Measurements from ENCODE around the gene RGS7. TPM values are rescaled to one million over a fixed set of nuclear protein-coding genes. Genes with fewer than 3 reads are reported as not detected.

RGS7 gene
- total and polyA plus RNA-seq, 2 of the 4 experiments (the other 2 are of a cell fraction) = 0.58 to 0.72 TPM

DNA sequence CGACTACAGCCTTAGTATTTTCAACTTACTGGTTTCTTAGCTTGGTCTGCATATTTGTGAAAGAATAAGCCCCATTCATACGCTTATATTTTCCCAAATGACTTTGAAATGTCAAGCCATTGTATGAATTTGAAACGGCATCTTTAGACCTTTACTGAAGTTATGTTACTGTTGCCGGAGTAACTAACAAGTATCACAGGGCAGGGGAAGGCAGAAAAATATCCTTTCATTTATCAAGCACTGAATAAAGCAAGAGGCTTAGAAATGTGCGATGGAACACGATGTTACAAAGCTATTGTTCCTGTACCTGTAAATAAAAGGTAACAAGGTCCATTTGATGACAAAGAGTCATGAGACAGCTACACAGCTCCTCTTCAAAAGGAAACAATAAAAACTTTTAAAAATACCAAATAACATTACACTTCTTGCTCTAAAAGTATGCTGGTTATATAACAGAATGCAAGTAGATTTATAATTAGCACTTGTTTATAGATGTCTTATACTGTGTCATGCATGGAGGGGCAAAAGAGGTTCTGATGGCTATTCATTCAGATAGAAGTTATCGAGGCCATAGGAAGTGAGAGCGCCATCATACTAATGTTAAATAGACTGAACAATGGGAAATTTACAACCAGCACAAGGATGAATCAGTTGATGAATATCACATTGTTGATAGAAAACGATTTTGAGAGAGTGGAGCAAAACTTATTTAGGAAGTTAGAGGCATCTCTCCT lies 322.6 kb downstream of the RGS7 start:
- Histone ChIP-seq H3K36me3 (ENCODE audit: control insufficient read depth, insufficient read depth, low read length) (no peaks in the 10 kb centered on the region), H3K27me3 (ENCODE audit: control insufficient read depth, insufficient read depth, low read length) (no peaks in the 10 kb centered on the region), H3K4me1 (ENCODE audit: control insufficient read depth, insufficient read depth, low read length) (no peaks in the 10 kb centered on the region), H2BK120ac (ENCODE audit: low read depth, low read length) (no peak overlapping the region), H3K4me3 (ENCODE audit: insufficient read depth, low read depth, low read length) (no peak overlapping the region), H2BK15ac (ENCODE audit: low read depth, low read length) (no peak overlapping the region), H2BK5ac (ENCODE audit: low read depth, low read length, poor library complexity, severe bottlenecking) (no peak overlapping the region), H3K79me1 (ENCODE audit: low read depth in 1 of 2, low read length in 2 of 2) (no peaks in the 10 kb centered on the region), H3K4me2 (ENCODE audit: low read depth, low read length) (no peak overlapping the region), H2AFZ (replicated peaks; ENCODE audit: low read length, poor library complexity) (no peak overlapping the region), H3K9me1 (ENCODE audit: insufficient read depth, low read length) (no peaks in the 10 kb centered on the region), H3K23ac (ENCODE audit: low read depth, low read length) (no peak overlapping the region), H3K56ac (ENCODE audit: extremely low read depth, insufficient read depth, low read length) (no peak overlapping the region), H4K91ac (ENCODE audit: insufficient read depth, low read depth, low read length) (no peak overlapping the region), H3K14ac (replicated peaks; ENCODE audit: low read depth, low read length) (no peak overlapping the region), H3K18ac (ENCODE audit: low read depth, low read length) (no peak overlapping the region), H4K20me1 (ENCODE audit: insufficient read depth, low read length) (no peaks in the 10 kb centered on the region), H4K5ac (ENCODE audit: low read depth, low read length) (no peak overlapping the region), H2AK5ac (ENCODE audit: low read depth, low read length) (no peak overlapping the region), H3K9ac (ENCODE audit: low read depth, low read length) (no peak overlapping the region), H3K9me3 (ENCODE audit: control insufficient read depth, insufficient read depth, low read length) (0 out of 2 replicates have a peak, but pooled peaks cover 1% of the 10 kb centered on the region), H3K4ac (ENCODE audit: low read depth, low read length) (no peak overlapping the region), H4K8ac (ENCODE audit: low read depth in 2 of 2, low read length in 2 of 2) (no peak overlapping the region), H3K27ac (ENCODE audit: insufficient read depth, low read length) (no peak overlapping the region), H2AK9ac (replicated peaks; ENCODE audit: low read depth, low read length, poor library complexity) (no peak overlapping the region), H2BK20ac (ENCODE audit: low read depth, low read length) (no peak overlapping the region)
- DNase-seq (no peak), ATAC-seq (ENCODE audit: low read depth) (no peak)
- BruUV-seq (replicated peaks) = no TSS peak
- in situ Hi-C loops (cut with MboI; ENCODE audit: low sequenced_read_pairs) = no loop called here
- TF ChIP-seq, protein P1, sequence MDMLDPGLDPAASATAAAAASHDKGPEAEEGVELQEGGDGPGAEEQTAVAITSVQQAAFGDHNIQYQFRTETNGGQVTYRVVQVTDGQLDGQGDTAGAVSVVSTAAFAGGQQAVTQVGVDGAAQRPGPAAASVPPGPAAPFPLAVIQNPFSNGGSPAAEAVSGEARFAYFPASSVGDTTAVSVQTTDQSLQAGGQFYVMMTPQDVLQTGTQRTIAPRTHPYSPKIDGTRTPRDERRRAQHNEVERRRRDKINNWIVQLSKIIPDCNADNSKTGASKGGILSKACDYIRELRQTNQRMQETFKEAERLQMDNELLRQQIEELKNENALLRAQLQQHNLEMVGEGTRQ (IDR thresholded peaks at IDR 0.05; ENCODE audit: low read depth, low read length) = no peak
- TF ChIP-seq RAD21 (IDR thresholded peaks at IDR 0.05; ENCODE audit: low read length) (no peak), RCOR1 (IDR thresholded peaks at IDR 0.05; ENCODE audit: insufficient replicate concordance, low read length) (no peak), MAZ (IDR thresholded peaks at IDR 0.05; ENCODE audit: borderline replicate concordance, low read depth, low read length) (no peak), MAFK (IDR thresholded peaks at IDR 0.05; ENCODE audit: low read depth, low read length) (no peak), NFE2L2 (IDR thresholded peaks at IDR 0.05; ENCODE audit: low read depth, low read length) (no peak), FOS (IDR thresholded peaks at IDR 0.05; ENCODE audit: low read depth, low read length) (no peak), POLR2A (IDR thresholded peaks at IDR 0.05; ENCODE audit: low read depth, low read length) (no peak), ELK1 (IDR thresholded peaks at IDR 0.05; ENCODE audit: borderline replicate concordance, low read depth, low read length) (no peak), MXI1 (IDR thresholded peaks at IDR 0.05; ENCODE audit: borderline replicate concordance, low read depth, low read length) (no peak), SMC3 (IDR thresholded peaks at IDR 0.05; ENCODE audit: low read depth, low read length) (no peak)
- TF ChIP-seq, protein P2, sequence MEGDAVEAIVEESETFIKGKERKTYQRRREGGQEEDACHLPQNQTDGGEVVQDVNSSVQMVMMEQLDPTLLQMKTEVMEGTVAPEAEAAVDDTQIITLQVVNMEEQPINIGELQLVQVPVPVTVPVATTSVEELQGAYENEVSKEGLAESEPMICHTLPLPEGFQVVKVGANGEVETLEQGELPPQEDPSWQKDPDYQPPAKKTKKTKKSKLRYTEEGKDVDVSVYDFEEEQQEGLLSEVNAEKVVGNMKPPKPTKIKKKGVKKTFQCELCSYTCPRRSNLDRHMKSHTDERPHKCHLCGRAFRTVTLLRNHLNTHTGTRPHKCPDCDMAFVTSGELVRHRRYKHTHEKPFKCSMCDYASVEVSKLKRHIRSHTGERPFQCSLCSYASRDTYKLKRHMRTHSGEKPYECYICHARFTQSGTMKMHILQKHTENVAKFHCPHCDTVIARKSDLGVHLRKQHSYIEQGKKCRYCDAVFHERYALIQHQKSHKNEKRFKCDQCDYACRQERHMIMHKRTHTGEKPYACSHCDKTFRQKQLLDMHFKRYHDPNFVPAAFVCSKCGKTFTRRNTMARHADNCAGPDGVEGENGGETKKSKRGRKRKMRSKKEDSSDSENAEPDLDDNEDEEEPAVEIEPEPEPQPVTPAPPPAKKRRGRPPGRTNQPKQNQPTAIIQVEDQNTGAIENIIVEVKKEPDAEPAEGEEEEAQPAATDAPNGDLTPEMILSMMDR (conservative IDR thresholded peaks at IDR 0.05; ENCODE audit: low read depth, low read length) = no peak
- intact Hi-C loops (cut with micrococcal nuclease) = no loop called here
- CTCF ChIA-PET = no interaction called here
- POLR2A ChIA-PET (ENCODE audit: unreplicated experiment) = interaction anchor here (0.6 kb wide), 1 partner anchor 134 kb away, joined by 3 read pairs; no protein-coding TSS in a partner anchor
- WGBS, 2 experiments (ENCODE audit: extremely low coverage in 2 of 2, insufficient read length in 1 of 2) = no CpG with 5 or more reads among the region's 9 CpGs
- dilution Hi-C loops (cut with HindIII; ENCODE audit: low sequenced_read_pairs, unreplicated experiment) = no loop called here

All from IMR-90 (cell line).